ENCODE data around the gene PRDM10. TPM values are rescaled to one million over a fixed set of nuclear protein-coding genes. Genes with fewer than 3 reads are reported as not detected.

The PRDM10 gene
- total and polyA plus RNA-seq, 2 donors: 4.4 to 4.7 TPM

DNA sequence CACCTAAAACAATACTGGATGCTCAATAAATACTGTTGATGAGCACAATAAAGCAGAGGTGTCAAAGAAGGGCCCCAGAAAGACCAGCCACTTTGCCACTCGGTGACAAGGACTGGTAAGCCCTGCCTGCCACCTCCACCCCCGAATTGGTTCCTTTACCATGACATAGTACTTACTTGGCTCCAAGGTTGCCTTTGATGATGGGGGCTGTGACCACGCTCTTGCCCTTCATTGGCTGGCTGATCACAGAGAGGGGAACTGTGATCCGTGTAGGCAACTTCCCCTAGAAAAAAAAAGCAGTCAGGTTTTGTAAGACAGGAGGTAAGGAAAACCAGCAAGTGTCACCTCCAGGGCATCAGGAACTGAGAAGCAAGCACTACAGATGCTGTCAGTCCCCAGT is 136.9 kb downstream of the PRDM10 start:
- H3K4me3 ChIP-seq (ENCODE audit: low read length in 2 of 2): no peak overlapping the region
- H3K9me3 ChIP-seq (ENCODE audit: control insufficient read depth in 2 of 2, insufficient read depth in 1 of 2, low read length in 1 of 2): no peaks in the 10 kb centered on the region
- peak overlapping the region in 1 of 2 donors; percentile 50 for H3K27ac ChIP-seq (ENCODE audit: low read depth in 1 of 2, low read length in 1 of 2)
- DNase-seq (ENCODE audit: low read depth in 6 of 9, low spot score in 9 of 9): peak in 5 of 9 donors; percentile 30 to 67 (median 43)
- peaks cover 6 to 12% of the 10 kb centered on the region in 2 donors for H3K4me1 ChIP-seq (ENCODE audit: control insufficient read depth in 2 of 2, insufficient read depth in 2 of 2, low read length in 2 of 2)
- H3K27me3 ChIP-seq (ENCODE audit: control insufficient read depth in 2 of 2, insufficient read depth in 1 of 2, low read length in 1 of 2): no peaks in the 10 kb centered on the region
- WGBS: 44% methylated on average over 4 of the region's 4 CpGs
- H3K36me3 ChIP-seq (ENCODE audit: control insufficient read depth in 2 of 2, insufficient read depth in 2 of 2, low read length in 1 of 2): peaks cover 45 to 81% of the 10 kb centered on the region in 2 donors

DNA sequence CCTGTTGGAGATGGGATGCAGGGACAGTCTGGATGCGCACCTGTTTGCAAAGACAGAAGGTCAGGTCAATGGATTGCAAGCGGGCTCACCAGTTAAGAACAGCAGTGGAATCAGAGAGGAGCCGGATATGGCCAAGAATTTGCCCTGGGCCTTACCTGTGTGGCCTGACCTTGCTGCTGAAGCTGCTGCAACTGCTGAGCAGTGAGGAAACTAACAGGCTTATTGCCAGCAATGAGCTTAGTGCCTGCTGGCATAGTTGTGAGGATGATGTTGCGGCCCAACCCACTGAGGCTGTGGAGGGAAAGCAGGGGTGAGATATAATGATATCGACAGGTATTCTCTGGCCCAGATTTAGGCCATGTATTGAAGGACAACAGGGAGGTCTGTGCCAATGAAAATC is 137.8 kb downstream of the PRDM10 start:
- Histone ChIP-seq H3K4me3 (ENCODE audit: low read length in 2 of 2) (no peak overlapping the region), H3K9me3 (ENCODE audit: control insufficient read depth in 2 of 2, insufficient read depth in 1 of 2, low read length in 1 of 2) (no peaks in the 10 kb centered on the region), H3K27ac (ENCODE audit: low read depth in 1 of 2, low read length in 1 of 2) (no peak overlapping the region), H3K27me3 (ENCODE audit: control insufficient read depth in 2 of 2, insufficient read depth in 1 of 2, low read length in 1 of 2) (no peaks in the 10 kb centered on the region), H3K36me3 (ENCODE audit: control insufficient read depth in 2 of 2, insufficient read depth in 2 of 2, low read length in 1 of 2) (peaks cover 36 to 77% of the 10 kb centered on the region in 2 donors), H3K4me1 (ENCODE audit: control insufficient read depth in 2 of 2, insufficient read depth in 2 of 2, low read length in 2 of 2) (peaks cover 6 to 12% of the 10 kb centered on the region in 2 donors)
- WGBS: 98% methylated on average over 5 of the region's 5 CpGs
- no peak for DNase-seq (ENCODE audit: low read depth in 6 of 9, low spot score in 9 of 9)

DNA sequence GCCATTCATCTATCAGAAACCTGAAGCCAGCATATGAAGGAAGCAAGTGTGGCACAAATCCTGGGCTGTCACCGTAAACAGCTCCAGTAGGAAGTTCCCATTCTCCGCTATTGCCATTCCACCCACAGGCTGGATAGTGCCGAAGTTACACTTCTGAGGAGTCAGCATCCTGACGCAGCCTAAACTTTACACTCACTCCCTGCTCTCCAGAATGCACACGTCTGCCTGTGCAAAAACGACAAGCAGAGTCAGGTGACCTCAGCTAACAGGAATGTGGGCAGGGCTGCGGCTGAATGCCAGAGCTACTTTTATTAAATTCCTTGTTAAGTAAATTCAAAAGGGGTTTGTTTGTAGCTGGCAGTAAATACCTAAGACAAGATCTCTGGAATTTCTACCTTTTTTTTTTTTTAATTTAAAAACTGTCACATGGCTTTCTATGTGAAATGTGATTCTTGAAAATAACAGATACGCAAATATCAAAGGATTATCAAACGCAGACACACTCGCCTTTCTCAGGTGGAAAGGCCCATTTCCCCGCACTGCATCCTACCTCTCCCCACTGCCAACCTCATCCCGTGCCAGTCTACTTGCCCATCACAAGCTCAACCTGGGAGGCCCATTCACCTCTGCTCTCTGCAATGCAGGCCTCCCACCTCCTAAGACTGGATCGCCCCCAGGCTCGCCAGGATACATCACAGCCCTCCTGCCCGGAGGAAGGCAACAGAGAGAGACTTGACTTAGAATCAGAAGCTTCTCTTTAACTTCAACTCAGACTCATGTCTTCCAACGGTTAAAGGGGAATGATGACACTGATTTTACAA is 140.7 kb downstream of the PRDM10 start:
- 95% methylated on average over 16 of the region's 16 CpGs for WGBS
- no peak overlapping the region for H3K4me3 ChIP-seq (ENCODE audit: low read length in 2 of 2)
- no peaks in the 10 kb centered on the region for H3K27me3 ChIP-seq (ENCODE audit: control insufficient read depth in 2 of 2, insufficient read depth in 1 of 2, low read length in 1 of 2)
- peak in 1 of 9 donors; percentile 12 for DNase-seq (ENCODE audit: low read depth in 6 of 9, low spot score in 9 of 9)
- H3K4me1 ChIP-seq (ENCODE audit: control insufficient read depth in 2 of 2, insufficient read depth in 2 of 2, low read length in 2 of 2): peaks cover 6 to 12% of the 10 kb centered on the region in 2 donors
- peak overlapping the region; percentile 37 to 55 for H3K27ac ChIP-seq (ENCODE audit: low read depth in 1 of 2, low read length in 1 of 2)
- no peaks in the 10 kb centered on the region for H3K9me3 ChIP-seq (ENCODE audit: control insufficient read depth in 2 of 2, insufficient read depth in 1 of 2, low read length in 1 of 2)
- H3K36me3 ChIP-seq (ENCODE audit: control insufficient read depth in 2 of 2, insufficient read depth in 2 of 2, low read length in 1 of 2): peaks cover 23 to 56% of the 10 kb centered on the region in 2 donors

DNA sequence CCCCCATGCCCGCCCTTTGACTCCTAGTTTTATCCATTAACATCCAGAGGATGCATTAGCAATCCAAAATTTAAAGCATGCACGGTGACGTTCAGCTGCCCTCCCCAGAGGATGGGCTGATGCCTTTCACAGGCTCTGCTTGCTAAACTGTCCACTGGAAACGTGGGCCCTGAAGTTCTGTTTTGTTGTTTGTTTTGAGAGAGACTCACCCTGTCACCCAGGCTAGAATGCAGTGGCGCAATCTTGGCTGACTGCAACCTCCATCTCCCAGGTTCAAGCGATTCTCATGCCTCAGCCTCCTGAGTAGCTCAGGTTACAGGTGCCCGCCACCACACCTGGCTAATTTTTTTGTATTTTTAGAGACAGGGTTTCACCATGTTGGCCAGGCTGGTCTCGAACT is 146.6 kb downstream of the PRDM10 start:
- no peak overlapping the region for H3K27ac ChIP-seq (ENCODE audit: low read depth in 1 of 2, low read length in 1 of 2)
- DNase-seq (ENCODE audit: low read depth in 6 of 9, low spot score in 9 of 9): no peak
- H3K9me3 ChIP-seq (ENCODE audit: control insufficient read depth in 2 of 2, insufficient read depth in 1 of 2, low read length in 1 of 2): no peaks in the 10 kb centered on the region
- peaks cover 0 to 11% of the 10 kb centered on the region in 2 donors for H3K36me3 ChIP-seq (ENCODE audit: control insufficient read depth in 2 of 2, insufficient read depth in 2 of 2, low read length in 1 of 2)
- H3K4me3 ChIP-seq (ENCODE audit: low read length in 2 of 2): no peak overlapping the region
- 98% methylated on average over 8 of the region's 8 CpGs for WGBS
- H3K27me3 ChIP-seq (ENCODE audit: control insufficient read depth in 2 of 2, insufficient read depth in 1 of 2, low read length in 1 of 2): no peaks in the 10 kb centered on the region
- peaks cover 0 to 9% of the 10 kb centered on the region in 2 donors for H3K4me1 ChIP-seq (ENCODE audit: control insufficient read depth in 2 of 2, insufficient read depth in 2 of 2, low read length in 2 of 2)

DNA sequence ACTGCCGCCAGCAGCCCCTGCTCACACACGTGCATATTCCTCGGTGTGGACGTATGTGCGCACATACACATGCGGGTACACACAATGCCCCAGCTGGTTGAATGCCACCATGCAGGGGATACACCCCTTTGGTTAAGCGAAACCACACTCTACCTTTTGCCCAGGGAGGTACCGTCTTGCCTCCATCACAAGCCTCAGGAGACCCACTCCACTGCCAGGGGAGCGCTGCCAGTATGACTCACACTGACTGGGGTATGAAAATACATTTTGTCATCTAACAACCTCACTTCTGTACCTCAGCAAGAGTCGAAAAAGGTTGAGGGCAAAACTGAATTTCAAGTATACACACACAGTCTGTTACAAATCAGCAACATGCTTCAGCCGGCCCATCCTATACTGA is 147.5 kb downstream of the PRDM10 start:
- no peaks in the 10 kb centered on the region for H3K27me3 ChIP-seq (ENCODE audit: control insufficient read depth in 2 of 2, insufficient read depth in 1 of 2, low read length in 1 of 2)
- H3K4me3 ChIP-seq (ENCODE audit: low read length in 2 of 2): no peak overlapping the region
- peaks cover 0 to 5% of the 10 kb centered on the region in 2 donors for H3K36me3 ChIP-seq (ENCODE audit: control insufficient read depth in 2 of 2, insufficient read depth in 2 of 2, low read length in 1 of 2)
- no peak overlapping the region for H3K27ac ChIP-seq (ENCODE audit: low read depth in 1 of 2, low read length in 1 of 2)
- no peak for DNase-seq (ENCODE audit: low read depth in 6 of 9, low spot score in 9 of 9)
- WGBS: 91% methylated on average over 11 of the region's 11 CpGs
- no peaks in the 10 kb centered on the region for H3K9me3 ChIP-seq (ENCODE audit: control insufficient read depth in 2 of 2, insufficient read depth in 1 of 2, low read length in 1 of 2)
- peaks cover 0 to 9% of the 10 kb centered on the region in 2 donors for H3K4me1 ChIP-seq (ENCODE audit: control insufficient read depth in 2 of 2, insufficient read depth in 2 of 2, low read length in 2 of 2)

DNA sequence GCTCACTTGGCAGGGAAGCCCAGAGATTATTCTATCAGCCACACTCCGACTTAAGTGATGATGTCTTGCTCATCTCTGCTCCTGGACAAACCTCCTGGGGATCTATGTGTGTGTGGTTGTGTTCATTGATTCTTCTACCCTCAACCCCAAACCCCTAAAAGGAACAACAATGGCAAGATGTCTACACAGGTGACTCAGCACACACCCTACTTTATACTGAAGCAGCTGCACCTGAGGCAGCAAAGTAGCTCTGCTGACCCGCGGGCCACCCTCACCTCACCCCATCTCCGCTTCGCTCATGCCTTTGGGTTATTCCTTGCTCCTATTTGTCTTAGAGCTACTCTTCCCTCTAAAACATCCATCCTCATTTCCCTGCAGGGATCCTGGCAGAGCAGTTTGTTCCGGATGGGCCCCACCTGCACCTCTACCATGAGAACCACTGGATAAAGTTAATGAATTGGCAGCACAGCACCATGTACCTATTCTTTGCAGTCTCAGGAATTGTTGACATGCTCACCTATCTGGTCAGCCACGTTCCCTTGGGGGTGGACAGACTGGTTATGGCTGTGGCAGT is 148.3 kb downstream of the PRDM10 start:
- DNase-seq (ENCODE audit: low read depth in 6 of 9, low spot score in 9 of 9): no peak
- H3K36me3 ChIP-seq (ENCODE audit: control insufficient read depth in 2 of 2, insufficient read depth in 2 of 2, low read length in 1 of 2): peaks cover 0 to 2% of the 10 kb centered on the region in 2 donors
- WGBS: 94% methylated on average over 7 of the region's 7 CpGs
- no peak overlapping the region for H3K4me3 ChIP-seq (ENCODE audit: low read length in 2 of 2)
- H3K27ac ChIP-seq (ENCODE audit: low read depth in 1 of 2, low read length in 1 of 2): no peak overlapping the region
- peaks cover 0 to 9% of the 10 kb centered on the region in 2 donors for H3K4me1 ChIP-seq (ENCODE audit: control insufficient read depth in 2 of 2, insufficient read depth in 2 of 2, low read length in 2 of 2)
- no peaks in the 10 kb centered on the region for H3K27me3 ChIP-seq (ENCODE audit: control insufficient read depth in 2 of 2, insufficient read depth in 1 of 2, low read length in 1 of 2)
- no peaks in the 10 kb centered on the region for H3K9me3 ChIP-seq (ENCODE audit: control insufficient read depth in 2 of 2, insufficient read depth in 1 of 2, low read length in 1 of 2)

DNA sequence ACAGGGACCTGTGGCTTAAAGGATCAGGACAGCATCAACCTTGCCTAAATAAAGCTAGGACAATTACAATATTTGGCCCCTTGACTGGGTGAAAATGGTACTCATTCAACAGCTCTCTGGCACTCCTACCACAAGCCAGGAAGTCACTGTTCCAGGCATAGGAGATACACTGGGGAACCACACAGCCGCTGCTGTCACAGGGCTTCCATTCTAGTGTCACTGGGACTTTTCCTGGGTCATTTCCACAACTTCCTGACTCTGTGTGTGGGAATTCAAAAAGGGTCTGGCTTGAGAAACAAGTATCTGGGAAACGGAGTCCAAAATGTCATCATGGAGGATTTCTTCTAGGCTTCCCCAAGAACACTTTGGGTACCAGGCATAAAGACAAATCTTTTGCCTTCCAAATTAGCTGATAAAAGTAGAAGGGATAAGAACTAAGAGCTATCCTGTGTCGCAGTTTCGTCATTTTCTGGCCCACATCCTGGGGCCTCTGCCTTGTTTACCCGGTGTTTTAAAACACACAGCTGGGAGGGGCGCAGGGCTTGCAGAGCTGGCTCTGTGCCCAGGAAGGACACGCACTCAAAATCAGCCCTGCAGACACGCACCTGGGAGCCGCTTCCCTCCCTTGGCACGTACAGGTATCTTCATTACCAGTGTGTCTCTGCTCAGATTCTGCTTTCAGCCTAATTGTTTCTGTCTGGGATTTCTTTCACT is 149.0 kb downstream of the PRDM10 start:
- Histone ChIP-seq H3K27ac (ENCODE audit: low read depth in 1 of 2, low read length in 1 of 2) (peak overlapping the region; percentile 12 to 26), H3K4me1 (ENCODE audit: control insufficient read depth in 2 of 2, insufficient read depth in 2 of 2, low read length in 2 of 2) (peaks cover 0 to 9% of the 10 kb centered on the region in 2 donors), H3K9me3 (ENCODE audit: control insufficient read depth in 2 of 2, insufficient read depth in 1 of 2, low read length in 1 of 2) (no peaks in the 10 kb centered on the region), H3K4me3 (ENCODE audit: low read length in 2 of 2) (no peak overlapping the region), H3K27me3 (ENCODE audit: control insufficient read depth in 2 of 2, insufficient read depth in 1 of 2, low read length in 1 of 2) (no peaks in the 10 kb centered on the region), H3K36me3 (ENCODE audit: control insufficient read depth in 2 of 2, insufficient read depth in 2 of 2, low read length in 1 of 2) (peaks cover 0 to 2% of the 10 kb centered on the region in 2 donors)
- DNase-seq (ENCODE audit: low read depth in 6 of 9, low spot score in 9 of 9): peak in 7 of 9 donors; percentile 9 to 60 (median 30)
- 39% methylated on average over 10 of the region's 10 CpGs for WGBS

DNA sequence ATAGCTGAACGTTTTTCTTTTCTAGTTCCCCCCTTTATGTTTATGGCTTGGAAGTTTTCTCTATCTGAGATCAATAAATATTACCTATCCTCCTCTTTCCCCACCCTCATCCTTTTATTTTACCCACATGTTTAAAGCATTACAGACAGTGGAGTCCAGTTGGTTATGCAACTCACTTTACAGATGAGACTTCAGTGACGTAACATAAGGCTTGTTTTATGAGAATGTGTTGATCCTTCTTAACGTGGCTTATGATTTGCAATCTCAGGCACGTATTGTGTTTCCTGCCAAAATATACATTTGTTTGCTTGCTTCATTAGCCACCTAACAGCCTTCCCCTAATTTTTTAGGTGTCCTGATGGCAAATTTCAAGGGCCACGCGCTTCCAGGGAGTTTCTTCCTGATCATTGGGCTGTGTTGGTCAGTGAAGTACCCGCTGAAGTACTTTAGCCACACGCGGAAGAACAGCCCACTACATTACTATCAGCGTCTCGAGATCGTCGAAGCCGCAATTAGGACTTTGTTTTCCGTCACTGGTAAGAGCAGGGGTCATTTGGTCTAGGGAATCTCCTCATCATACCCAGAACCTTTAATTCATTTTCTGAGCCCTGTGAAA is 150.4 kb downstream of the PRDM10 start:
- Histone ChIP-seq H3K27ac (ENCODE audit: low read depth in 1 of 2, low read length in 1 of 2) (no peak overlapping the region), H3K36me3 (ENCODE audit: control insufficient read depth in 2 of 2, insufficient read depth in 2 of 2, low read length in 1 of 2) (no peaks in the 10 kb centered on the region), H3K27me3 (ENCODE audit: control insufficient read depth in 2 of 2, insufficient read depth in 1 of 2, low read length in 1 of 2) (no peaks in the 10 kb centered on the region), H3K9me3 (ENCODE audit: control insufficient read depth in 2 of 2, insufficient read depth in 1 of 2, low read length in 1 of 2) (no peaks in the 10 kb centered on the region), H3K4me1 (ENCODE audit: control insufficient read depth in 2 of 2, insufficient read depth in 2 of 2, low read length in 2 of 2) (peaks cover 0 to 9% of the 10 kb centered on the region in 2 donors), H3K4me3 (ENCODE audit: low read length in 2 of 2) (no peak overlapping the region)
- WGBS: 95% methylated on average over 15 of the region's 15 CpGs
- DNase-seq (ENCODE audit: low read depth in 6 of 9, low spot score in 9 of 9): no peak

Measured in thymus (tissue), 11 donors.